K562 (cell line): ENCODE measurements around the gene CD48. TPM values are rescaled to one million over a fixed set of nuclear protein-coding genes. Genes with fewer than 3 reads are reported as not detected.

Experiments
- ATAC-seq: fragments of 200-7000 bp; cut with Tn5 transposase; 3 replicates; pipeline ENCODE4 v1.9.1; 2020; ENCODE audit warnings: moderate library complexity
- BruUV-seq: library from RNA; stranded (reverse); fragments of 400-500 nt; replicated peaks from 2 replicates; lab custom pipeline; 2021; lab: Mats Ljungman, UMichigan
- CTCF ChIA-PET: fragments of 300-600 bp; formaldehyde crosslinking; extraction: SDS; loops from one replicate; lab custom pipeline; 2021; ENCODE audit warnings: low intra/inter-chr PET ratio; lab: Yijun Ruan, JAX
- POLR2A ChIA-PET: fragments of 300-600, 350-650 bp; sonication (Branson Sonifier 250); formaldehyde crosslinking; extraction: SDS; loops from one replicate; lab custom pipeline; 2021; ENCODE audit warnings: antibody characterized with exemption, inconsistent platforms; lab: Yijun Ruan, JAX
- DNase-seq, 4 experiments: peaks; one replicate each; pipeline versions ENCODE4 v3.0.0 to v3.0.0-alpha.2; 2011 to 2018; ENCODE audit warnings: low spot score in 3 of 4, mixed read lengths in 3 of 4; ENCODE audit errors: extremely low read depth in 1 of 4
- FAIRE-seq: peaks from 2 replicates; lab custom pipeline; 2011; peaks lifted over from hg19 to GRCh38; lab: Jason Lieb, UNC
- H2AFZ ChIP-seq: 2 replicates; pipeline ENCODE4 v1.6.0; 2011; ENCODE audit warnings: low read depth, low read length, control low read depth, inconsistent platforms
- H3K27ac ChIP-seq: fragments of 200-600 bp; 3 replicates; pipeline ENCODE4 v1.8.0; 2011; ENCODE audit warnings: low read depth, mild to moderate bottlenecking, control low read depth, inconsistent platforms, low read length, moderate library complexity, mixed read lengths; ENCODE audit errors: extremely low read depth
- H3K27me3 ChIP-seq, 2 experiments: fragments of 300-600 bp in 1 of 2; 2 replicates in 1 of 2; 3 replicates in 1 of 2; pipeline versions ENCODE4 v1.6.0 to v1.8.0; 2011; ENCODE audit warnings: inconsistent platforms in 2 of 2, low read length in 2 of 2, mild to moderate bottlenecking in 1 of 2, mixed read lengths in 1 of 2, moderate library complexity in 1 of 2; ENCODE audit not compliant: control insufficient read depth in 2 of 2, insufficient read depth in 2 of 2
- H3K36me3 ChIP-seq: fragments of 300-600 bp; 3 replicates; pipeline ENCODE4 v1.8.0; 2011; ENCODE audit warnings: mild to moderate bottlenecking, low read length, inconsistent platforms; ENCODE audit not compliant: control insufficient read depth, insufficient read depth
- H3K4me1 ChIP-seq, 2 experiments: fragments of 200-600 bp in 1 of 2; replicated peaks in 1 of 2; 2 replicates in 1 of 2; 3 replicates in 1 of 2; pipeline versions ENCODE4 v1.5.1 to v1.8.0; 2011; ENCODE audit warnings: inconsistent platforms in 2 of 2, low read length in 2 of 2, mild to moderate bottlenecking in 1 of 2, mixed read lengths in 1 of 2, moderate library complexity in 1 of 2; ENCODE audit not compliant: control insufficient read depth in 2 of 2, insufficient read depth in 2 of 2
- H3K4me2 ChIP-seq: 2 replicates; pipeline ENCODE4 v1.6.1; 2011; ENCODE audit warnings: low read length, control low read depth, inconsistent platforms, mixed read lengths; ENCODE audit not compliant: insufficient read depth
- H3K4me3 ChIP-seq: fragments of 200-600 bp; sonication (generic), shearing (Covaris generic); 2 replicates; pipeline ENCODE4 v1.5.1; 2016; ENCODE audit warnings: control low read depth, inconsistent platforms
- H3K79me2 ChIP-seq: fragments of 200-600 bp; 3 replicates; pipeline ENCODE4 v1.8.0; 2011; ENCODE audit warnings: low read length, inconsistent platforms; ENCODE audit not compliant: control insufficient read depth, insufficient read depth
- H3K9ac ChIP-seq, 2 experiments: 2 replicates each; pipeline versions ENCODE4 v1.6.0 to v1.6.1; 2011; ENCODE audit warnings: low read depth in 2 of 2, low read length in 2 of 2, control low read depth in 1 of 2, inconsistent platforms in 1 of 2, mild to moderate bottlenecking in 1 of 2, mixed read lengths in 1 of 2; ENCODE audit not compliant: insufficient read depth in 1 of 2
- H3K9me1 ChIP-seq: one replicate; pipeline ENCODE4 v1.6.0; 2011; ENCODE audit warnings: inconsistent platforms, mild to moderate bottlenecking, low read length, moderate library complexity; ENCODE audit not compliant: control insufficient read depth, insufficient read depth
- H3K9me3 ChIP-seq: replicated peaks from 2 replicates; pipeline ENCODE4 v1.5.1; 2011; ENCODE audit warnings: low read depth, low read length, inconsistent platforms; ENCODE audit not compliant: control insufficient read depth, insufficient read depth
- H4K20me1 ChIP-seq: replicated peaks from 2 replicates; pipeline ENCODE4 v1.6.1; 2011; ENCODE audit warnings: low read length, inconsistent platforms, mixed read lengths; ENCODE audit not compliant: control insufficient read depth, insufficient read depth
- CTBP1 ChIP-seq: fragments of 450-650 bp; IDR thresholded peaks from 2 replicates; pipeline ENCODE4 v1.6.1; 2016; ENCODE audit warnings: borderline replicate concordance
- ILK ChIP-seq: fragments of 450-650 bp; IDR thresholded peaks from 2 replicates; pipeline ENCODE4 v1.6.1; 2016; ENCODE audit warnings: missing genetic modification characterization, low read depth, mild to moderate bottlenecking, missing compliant biosample characterization, moderate library complexity, borderline replicate concordance
- SRF ChIP-seq, 2 experiments: fragments of 250-450, 450-650 bp in 1 of 2; sonication (Bioruptor Pico) in 1 of 2; sonication (generic) in 1 of 2; formaldehyde crosslinking; IDR thresholded peaks; 2 replicates each; pipeline versions ENCODE4 v1.5.0 to v1.5.1; 2020 to 2022; ENCODE audit warnings: mild to moderate bottlenecking in 1 of 2, missing genetic modification reagents in 1 of 2
- TSC22D4 ChIP-seq: fragments of 450-650 bp; IDR thresholded peaks from 2 replicates; pipeline ENCODE4 v1.6.1; 2016; ENCODE audit warnings: missing genetic modification characterization, missing biosample characterization, control low read depth
- ZNF445 ChIP-seq: fragments of 250-450 bp; sonication (Bioruptor Pico); IDR thresholded peaks from 2 replicates; pipeline ENCODE4 v1.4.0; 2020; ENCODE audit warnings: low read depth, mild to moderate bottlenecking, moderate library complexity
- ZNF561 ChIP-seq: fragments of 450-650 bp; formaldehyde crosslinking; conservative IDR thresholded peaks from 2 replicates; pipeline ENCODE4 v1.4.0; 2020; ENCODE audit warnings: mild to moderate bottlenecking, moderate library complexity
- in situ Hi-C: fragments of 300-500 bp; cut with MboI; formaldehyde crosslinking; loops from 4 replicates; pipeline ENCODE4 v1.15.0; 2018; ENCODE audit warnings: inconsistent platforms, mixed read lengths
- intact Hi-C: fragments of 100-400 bp; cut with micrococcal nuclease; formaldehyde crosslinking; loops from 2 replicates; pipeline ENCODE4 v1.14.2; 2022
- polyA plus RNA-seq, 8 experiments: library from polyadenylated mRNA; depleted of rRNA in 4 of 8; stranded (reverse) in 5 of 8; unstranded in 3 of 8; fragments of >200 nt; fragmentation: Nextera tagmentation in 2 of 8; fragmentation: Illumina TruSeq in 1 of 8; extraction: Ambion mirVana in 2 of 8; extraction: Trizol in 1 of 8; gene quantifications; 2 replicates each; pipeline versions ENCODE4 v1.2.1 to v1.2.3, GENCODE V29; 2011 to 2014; ENCODE audit warnings: inconsistent platforms in 1 of 8, missing spikeins in 1 of 8
- total RNA-seq, 7 experiments: library from RNA; depleted of rRNA in 6 of 7; stranded (reverse); fragments of >200 nt in 6 of 7; fragmentation: Illumina TruSeq in 2 of 7; extraction: Trizol in 2 of 7; gene quantifications; 2 replicates each; pipeline versions ENCODE4 v1.2.1 to v1.2.3, GENCODE V29; 2011 to 2021; ENCODE audit warnings: low replicate concordance in 1 of 7

CD48 gene
- total and polyA plus RNA-seq, 9 of the 15 experiments (the other 6 are each of a cell fraction or from before 2014, with no cell fraction given): 0.10 to 0.42 (median 0.29) TPM; not detected in 3

DNA sequence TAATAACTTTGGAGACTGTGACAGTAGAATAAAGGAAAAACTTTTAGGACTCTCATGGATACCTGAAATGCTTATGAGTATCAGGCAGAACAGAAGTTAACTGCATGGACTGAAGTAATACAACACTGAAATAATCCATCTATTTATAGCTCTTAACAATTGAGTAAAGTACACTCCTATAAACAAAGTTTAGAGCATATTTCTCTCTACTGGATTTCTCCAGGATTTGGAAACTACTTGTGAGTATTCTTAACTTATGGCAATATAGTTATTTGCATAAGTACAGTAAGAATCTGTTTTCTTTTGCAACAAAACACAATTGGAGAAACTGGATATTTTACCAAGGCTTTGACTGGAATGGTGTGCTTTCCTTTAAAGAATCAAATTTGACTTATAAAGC, 9.9 kb upstream of the CD48 start:
- Histone ChIP-seq H3K9me3 (no peaks in the 10 kb centered on the region), H4K20me1 (no peaks in the 10 kb centered on the region), H3K4me2 (no peak overlapping the region), H3K36me3 (no peaks in the 10 kb centered on the region), H3K4me3 (no peak overlapping the region), H3K9me1 (no peaks in the 10 kb centered on the region), H3K27ac (no peak overlapping the region), H2AFZ (no peak overlapping the region), H3K79me2 (no peaks in the 10 kb centered on the region), H3K4me1 (peaks cover 0 to 5% of the 10 kb centered on the region in 2 experiments; a peak in 2 of 5 replicates), H3K27me3 (peaks cover 4 to 11% of the 10 kb centered on the region in 2 experiments; a peak in 3 of 5 replicates), H3K9ac (no peak overlapping the region)
- ATAC-seq: no peak
- no peak for FAIRE-seq
- DNase-seq: no peak
- no peak for TF ChIP-seq TSC22D4 (tag)
- no peak for TF ChIP-seq ZNF445 (CRISPR knock-in tag)
- TF ChIP-seq CTBP1: no peak
- TF ChIP-seq ZNF561 (CRISPR knock-in tag): no peak
- no peak for TF ChIP-seq SRF (CRISPR knock-in tag; IDR thresholded peaks at IDR 0.05)
- TF ChIP-seq ILK (tag): no peak
- ChIA-PET CTCF (no interaction called here), POLR2A (no interaction called here)
- in situ Hi-C loops: no loop called here
- intact Hi-C loops: loop anchor here (10.0 kb wide), 1 partner anchor 413 kb away; the partner anchor contains the start of gene DEDD
- BruUV-seq: no TSS peak
